ENCODE results near the gene MAP1A.
"Not testable (repeated sequence)": the region's sequence is repeated elsewhere in the genome, so short reads cannot be mapped to it uniquely, and the experiment has no call there.

MAP1A gene

GRCh38 chr15:43531018-43531670 lies 13.7 kb downstream of the MAP1A start:
- DNase-seq = no peak

- DNase-seq = not testable (repeated sequence)
Observed at GRCh38 chr15:43532826-43533225, 15.4 kb downstream of the MAP1A start.

GRCh38 chr15:43534897-43535296 lies 17.5 kb downstream of the MAP1A start:
- DNase-seq = no peak

- DNase-seq = no peak
Observed at GRCh38 chr15:43538091-43538490, 20.7 kb downstream of the MAP1A start.

- no peak for DNase-seq
Observed at GRCh38 chr15:43541785-43542184, 24.4 kb downstream of the MAP1A start.

- no peak for DNase-seq
Observed at GRCh38 chr15:43544266-43544665, 26.9 kb downstream of the MAP1A start.

GRCh38 chr15:43545426-43545825 lies 28.0 kb downstream of the MAP1A start:
- DNase-seq = no peak

GRCh38 chr15:43547539-43547938 lies 30.1 kb downstream of the MAP1A start:
- DNase-seq = no peak

- DNase-seq = no peak
Observed at GRCh38 chr15:43550527-43551363, 33.3 kb downstream of the MAP1A start.

- no peak for DNase-seq
Observed at GRCh38 chr15:43552256-43552655, 34.8 kb downstream of the MAP1A start.

GRCh38 chr15:43552986-43553385 lies 35.6 kb downstream of the MAP1A start:
- DNase-seq = no peak

GRCh38 chr15:43562753-43563152 lies 45.3 kb downstream of the MAP1A start:
- not testable (repeated sequence) for DNase-seq

GRCh38 chr15:43563793-43564192 lies 46.4 kb downstream of the MAP1A start:
- not testable (repeated sequence) for DNase-seq

- DNase-seq = not testable (repeated sequence)
Observed at GRCh38 chr15:43566615-43567014, 49.2 kb downstream of the MAP1A start.

- DNase-seq = not testable (repeated sequence)
Observed at GRCh38 chr15:43574607-43575006, 57.2 kb downstream of the MAP1A start.
